GM12878 (cell line): ENCODE results near the gene JAG2.

Experiments used
- NR2C1 ChIP-seq: fragments of 450-650 bp; IDR thresholded peaks from 2 replicates; pipeline ENCODE4 v1.6.1; 2017; ENCODE audit warnings: antibody characterized with exemption, mild to moderate bottlenecking, moderate library complexity
- TF ChIP-seq, protein P1 (sequence below), 3 experiments: IDR thresholded peaks in 2 of 3; conservative IDR thresholded peaks in 1 of 3; 2 replicates each; pipeline ENCODE4 v1.5.1; 2011; ENCODE audit warnings: low read depth in 3 of 3, low read length in 3 of 3, mild to moderate bottlenecking in 3 of 3, control low read depth in 2 of 3, moderate library complexity in 2 of 3, inconsistent platforms in 1 of 3, mixed read lengths in 1 of 3; ENCODE audit not compliant: control insufficient read depth in 2 of 3, insufficient read depth in 1 of 3; ENCODE audit errors: extremely low read depth in 1 of 3

DNA sequence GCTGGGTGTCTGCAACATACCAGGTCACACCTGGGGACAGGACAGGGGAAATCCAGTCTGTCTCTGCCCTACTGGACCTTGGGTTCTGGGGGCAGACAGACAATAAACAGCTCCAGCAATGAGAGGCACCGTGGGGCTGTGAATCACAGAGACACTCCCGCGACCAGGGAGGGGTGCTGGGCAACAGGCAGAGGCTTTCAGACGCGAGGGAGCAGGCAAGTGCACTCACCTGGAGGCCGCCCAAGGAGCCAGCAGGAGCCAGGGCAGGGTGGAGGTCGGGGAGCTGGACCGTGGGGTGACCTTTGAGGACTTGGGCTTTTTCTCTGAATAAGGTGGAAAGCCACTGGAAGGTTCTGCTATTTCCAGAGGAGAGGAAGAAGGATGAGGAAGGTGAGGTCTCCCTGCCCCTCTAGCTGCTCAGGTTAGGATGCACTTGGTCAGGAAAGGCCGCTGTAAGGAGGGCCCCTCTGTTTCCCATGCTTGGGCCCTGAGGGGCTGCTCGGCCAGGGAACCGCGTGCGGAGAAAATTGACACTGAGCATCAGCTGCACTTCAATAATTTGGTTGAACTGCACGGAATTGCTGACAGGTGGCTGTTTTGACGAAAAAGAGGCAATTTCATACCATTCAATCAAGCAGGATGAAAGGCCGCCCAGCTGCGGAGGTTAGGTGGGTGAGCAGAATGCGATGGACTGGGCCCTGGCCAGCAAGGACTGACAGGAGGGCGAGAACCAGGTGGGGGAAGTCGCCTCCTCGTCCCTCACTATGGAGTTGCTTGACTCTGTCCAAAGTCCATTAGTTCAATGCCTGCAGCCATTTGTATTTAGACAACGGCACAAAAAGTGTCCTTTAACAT is 42.2 kb downstream of the JAG2 start:
- TF ChIP-seq NR2C1, result no peak
- TF ChIP-seq, protein P1, sequence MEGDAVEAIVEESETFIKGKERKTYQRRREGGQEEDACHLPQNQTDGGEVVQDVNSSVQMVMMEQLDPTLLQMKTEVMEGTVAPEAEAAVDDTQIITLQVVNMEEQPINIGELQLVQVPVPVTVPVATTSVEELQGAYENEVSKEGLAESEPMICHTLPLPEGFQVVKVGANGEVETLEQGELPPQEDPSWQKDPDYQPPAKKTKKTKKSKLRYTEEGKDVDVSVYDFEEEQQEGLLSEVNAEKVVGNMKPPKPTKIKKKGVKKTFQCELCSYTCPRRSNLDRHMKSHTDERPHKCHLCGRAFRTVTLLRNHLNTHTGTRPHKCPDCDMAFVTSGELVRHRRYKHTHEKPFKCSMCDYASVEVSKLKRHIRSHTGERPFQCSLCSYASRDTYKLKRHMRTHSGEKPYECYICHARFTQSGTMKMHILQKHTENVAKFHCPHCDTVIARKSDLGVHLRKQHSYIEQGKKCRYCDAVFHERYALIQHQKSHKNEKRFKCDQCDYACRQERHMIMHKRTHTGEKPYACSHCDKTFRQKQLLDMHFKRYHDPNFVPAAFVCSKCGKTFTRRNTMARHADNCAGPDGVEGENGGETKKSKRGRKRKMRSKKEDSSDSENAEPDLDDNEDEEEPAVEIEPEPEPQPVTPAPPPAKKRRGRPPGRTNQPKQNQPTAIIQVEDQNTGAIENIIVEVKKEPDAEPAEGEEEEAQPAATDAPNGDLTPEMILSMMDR (IDR thresholded peaks at IDR 0.05 in 2 of 3, conservative IDR thresholded peaks at IDR 0.05 in 1 of 3; ENCODE audit: control insufficient read depth in 2 of 3, extremely low read depth in 1 of 3, insufficient read depth in 1 of 3, low read depth in 3 of 3, low read length in 3 of 3), result no peak
